ENCODE results near the gene DPH3. TPM values are rescaled to one million over a fixed set of nuclear protein-coding genes. Genes with fewer than 3 reads are reported as not detected.
A peak's percentile ranks its signal among the peaks of the same experiment; 100 is the strongest.

DPH3 gene
- total RNA-seq, 4 donors from 2014 or later = 18.4 to 27.1 (median 19.6) TPM

- H3K9me3 ChIP-seq = no peaks in the 10 kb centered on the region
- 1% methylated on average over 6 of the region's 6 CpGs for WGBS, 2 donors
- H3K27me3 ChIP-seq = no peaks in the 10 kb centered on the region
- H3K36me3 ChIP-seq = peaks cover under 1 to 2% of the 10 kb centered on the region in 2 donors
- H3K4me1 ChIP-seq = peaks cover 16 to 21% of the 10 kb centered on the region in 2 donors
- H3K4me3 ChIP-seq (replicated peaks in 1 of 3) = peak overlapping the region; percentile 43 to 77 (median 43)
- TF ChIP-seq POLR2A (IDR thresholded peaks at IDR 0.05) (no peak), CTCF (IDR thresholded peaks at IDR 0.05) (no peak)
- DNase-seq = no peak
- intact Hi-C loops (cut with DNase I) = loop anchor here (5.0 kb wide), 1 partner anchor 287 kb away; no protein-coding TSS in a partner anchor
- peak overlapping the region; percentile 67 to 91 (median 87) for H3K27ac ChIP-seq
These were observed 678 bp upstream of the DPH3 start for GRCh38 chr3:16265455-16265786.

- TF ChIP-seq CTCF (IDR thresholded peaks at IDR 0.05) (no peak), POLR2A (IDR thresholded peaks at IDR 0.05) (no peak)
- 2% methylated on average over 18 to 21 of the region's 21 CpGs for WGBS, 2 donors
- peaks cover 16 to 21% of the 10 kb centered on the region in 2 donors for H3K4me1 ChIP-seq
These were observed 502 bp downstream of the DPH3 start for GRCh38 chr3:16264174-16264707.

GRCh38 chr3:16262174-16262573 is 2.6 kb downstream of the DPH3 start:
- intact Hi-C loops (cut with DNase I) = no loop called here
- WGBS, 2 donors = 65 to 92% methylated on average over 4 of the region's 4 CpGs
- DNase-seq = no peak

More at GRCh38 chr3:16264174-16264707, 502 bp downstream of the DPH3 start:
- Histone ChIP-seq H3K27me3 (no peaks in the 10 kb centered on the region), H3K36me3 (peaks cover 13 to 14% of the 10 kb centered on the region in 2 donors), H3K4me3 (replicated peaks in 1 of 3) (peak overlapping the region; percentile 77 to 86 (median 78)), H3K27ac (peak overlapping the region in 2 of 3 donors; percentile 64 to 91), H3K9me3 (no peaks in the 10 kb centered on the region)
- intact Hi-C loops (cut with DNase I) = no loop called here
- no peak for DNase-seq

GRCh38 chr3:16260046-16260445 is 4.7 kb downstream of the DPH3 start:
- TF ChIP-seq POLR2A (IDR thresholded peaks at IDR 0.05) (no peak), CTCF (IDR thresholded peaks at IDR 0.05) (no peak)
- Histone ChIP-seq H3K4me3 (replicated peaks in 1 of 3) (no peak overlapping the region), H3K27ac (no peak overlapping the region), H3K9me3 (no peaks in the 10 kb centered on the region), H3K36me3 (peaks cover 16 to 17% of the 10 kb centered on the region in 2 donors), H3K4me1 (peaks cover 7 to 8% of the 10 kb centered on the region in 2 donors), H3K27me3 (no peaks in the 10 kb centered on the region)
- intact Hi-C loops (cut with DNase I) = no loop called here
- WGBS, 2 donors = 90 to 94% methylated on average over 1 of the region's 1 CpG
- no peak for DNase-seq

More at GRCh38 chr3:16262174-16262573, 2.6 kb downstream of the DPH3 start:
- Histone ChIP-seq H3K36me3 (peaks cover 16 to 17% of the 10 kb centered on the region in 2 donors), H3K9me3 (no peaks in the 10 kb centered on the region), H3K27ac (no peak overlapping the region), H3K4me3 (replicated peaks in 1 of 3) (no peak overlapping the region), H3K4me1 (peaks cover 16 to 21% of the 10 kb centered on the region in 2 donors), H3K27me3 (no peaks in the 10 kb centered on the region)
- TF ChIP-seq CTCF (IDR thresholded peaks at IDR 0.05) (no peak), POLR2A (IDR thresholded peaks at IDR 0.05) (no peak)

- WGBS, 2 donors = 91 to 96% methylated on average over 1 of the region's 1 CpG
- H3K27ac ChIP-seq = no peak overlapping the region
- no peak for TF ChIP-seq CTCF (IDR thresholded peaks at IDR 0.05)
- no peak for TF ChIP-seq POLR2A (IDR thresholded peaks at IDR 0.05)
- H3K4me1 ChIP-seq = peaks cover 3 to 7% of the 10 kb centered on the region in 2 donors
- no peaks in the 10 kb centered on the region for H3K9me3 ChIP-seq
- H3K4me3 ChIP-seq (replicated peaks in 1 of 3) = no peak overlapping the region
- peaks cover 16 to 17% of the 10 kb centered on the region in 2 donors for H3K36me3 ChIP-seq
- intact Hi-C loops (cut with DNase I) = no loop called here
- DNase-seq = no peak
- no peaks in the 10 kb centered on the region for H3K27me3 ChIP-seq
These were observed 5.9 kb downstream of the DPH3 start for GRCh38 chr3:16258866-16259265.
